HG03159 (cell line): ENCODE measurements around the gene FDX1.
A peak's percentile ranks its signal among the peaks of the same experiment; 100 is the strongest.

ENCODE experiments used
- ATAC-seq: cut with Tn5 transposase; IDR thresholded peaks from one replicate; pipeline ENCODE4 v1.9.1; 2021; ENCODE audit warnings: mild to moderate bottlenecking, moderate library complexity; ENCODE audit not compliant: unreplicated experiment

The FDX1 gene

GRCh38 chr11:110431051-110431672, 1.4 kb downstream of the FDX1 start:
- ATAC-seq, result no peak

DNA sequence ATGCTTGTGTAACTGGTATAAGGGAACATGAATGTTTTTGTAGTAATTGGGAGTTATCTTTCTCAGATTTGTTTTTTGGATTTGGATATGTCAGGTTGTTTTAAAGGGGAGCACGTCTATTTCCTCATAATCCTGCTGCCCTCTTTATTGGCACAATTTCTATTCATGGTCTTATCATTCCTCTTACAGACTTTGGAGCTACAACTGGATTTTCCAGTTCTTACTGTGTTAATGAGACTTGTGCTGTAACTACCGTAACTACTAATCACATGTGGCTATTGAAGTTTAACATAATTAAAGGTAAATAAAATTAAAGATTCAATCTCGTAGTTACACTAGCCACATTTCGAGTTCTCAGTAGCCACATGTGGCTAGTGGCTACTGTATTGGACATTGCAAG, 1.9 kb downstream of the FDX1 start:
- no peak for ATAC-seq

DNA sequence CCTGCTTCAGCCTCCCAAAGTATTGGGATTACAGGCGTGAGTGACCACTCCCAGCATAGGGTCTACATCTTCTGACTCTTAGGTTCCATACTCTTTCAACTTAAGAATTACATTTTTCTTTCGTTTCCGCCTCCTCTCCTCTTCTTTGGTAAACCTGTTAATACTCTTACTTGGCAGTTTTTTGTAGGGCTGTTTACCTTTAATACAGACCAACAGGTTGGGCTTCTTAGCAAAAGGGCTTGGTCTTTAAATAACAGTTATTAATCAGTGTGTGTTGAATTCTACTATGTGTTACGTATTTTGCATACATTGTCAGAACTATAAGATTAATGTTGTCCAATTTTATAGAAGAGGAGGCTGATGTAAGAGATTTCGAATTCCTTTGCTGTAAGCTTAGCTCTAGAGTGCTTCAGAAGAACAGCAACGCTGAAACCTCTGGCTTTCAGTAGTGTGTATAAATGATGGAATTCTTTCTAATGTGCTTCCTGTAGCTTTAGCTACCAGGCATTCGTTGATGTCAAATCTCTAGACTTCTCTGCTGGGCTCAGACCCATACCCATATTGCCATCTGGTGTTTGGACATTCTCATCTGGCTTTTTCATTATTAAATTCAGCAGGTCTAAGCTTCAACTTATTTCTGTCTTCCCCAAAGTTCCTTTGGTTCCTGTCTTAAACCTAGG, 3.1 kb downstream of the FDX1 start:
- ATAC-seq, result no peak

GRCh38 chr11:110433393-110434333, 3.9 kb downstream of the FDX1 start:
- no peak for ATAC-seq

GRCh38 chr11:110434952-110435779, 5.4 kb downstream of the FDX1 start:
- ATAC-seq, result peak; percentile 31

GRCh38 chr11:110435780-110436717, 6.3 kb downstream of the FDX1 start:
- peak; percentile 40 for ATAC-seq

- ATAC-seq, result no peak
These were observed 8.3 kb downstream of the FDX1 start for GRCh38 chr11:110438017-110438416.

DNA sequence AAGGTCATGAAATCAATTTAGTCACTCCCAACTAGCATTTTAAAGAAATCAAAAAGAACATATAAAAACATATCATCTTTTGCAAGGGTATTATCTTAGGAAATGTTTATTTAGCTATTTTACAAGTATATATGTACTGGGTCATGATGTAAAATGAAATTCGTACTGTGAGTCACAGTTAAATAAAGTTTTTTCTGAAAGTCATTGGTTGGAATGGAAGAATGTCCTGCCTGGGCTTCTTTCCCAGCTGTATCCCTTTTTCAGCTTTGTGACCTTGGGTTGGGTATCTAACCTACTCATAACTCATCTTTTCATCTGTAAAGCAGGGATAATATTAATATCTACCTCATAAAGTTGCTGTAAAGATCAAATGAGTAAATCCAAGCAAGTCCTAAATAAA, 15.7 kb downstream of the FDX1 start:
- ATAC-seq, result no peak

GRCh38 chr11:110446061-110446460, 16.3 kb downstream of the FDX1 start:
- ATAC-seq, result no peak

GRCh38 chr11:110446594-110446993, 16.8 kb downstream of the FDX1 start:
- ATAC-seq, result no peak

GRCh38 chr11:110447343-110447742, 17.6 kb downstream of the FDX1 start:
- no peak for ATAC-seq

DNA sequence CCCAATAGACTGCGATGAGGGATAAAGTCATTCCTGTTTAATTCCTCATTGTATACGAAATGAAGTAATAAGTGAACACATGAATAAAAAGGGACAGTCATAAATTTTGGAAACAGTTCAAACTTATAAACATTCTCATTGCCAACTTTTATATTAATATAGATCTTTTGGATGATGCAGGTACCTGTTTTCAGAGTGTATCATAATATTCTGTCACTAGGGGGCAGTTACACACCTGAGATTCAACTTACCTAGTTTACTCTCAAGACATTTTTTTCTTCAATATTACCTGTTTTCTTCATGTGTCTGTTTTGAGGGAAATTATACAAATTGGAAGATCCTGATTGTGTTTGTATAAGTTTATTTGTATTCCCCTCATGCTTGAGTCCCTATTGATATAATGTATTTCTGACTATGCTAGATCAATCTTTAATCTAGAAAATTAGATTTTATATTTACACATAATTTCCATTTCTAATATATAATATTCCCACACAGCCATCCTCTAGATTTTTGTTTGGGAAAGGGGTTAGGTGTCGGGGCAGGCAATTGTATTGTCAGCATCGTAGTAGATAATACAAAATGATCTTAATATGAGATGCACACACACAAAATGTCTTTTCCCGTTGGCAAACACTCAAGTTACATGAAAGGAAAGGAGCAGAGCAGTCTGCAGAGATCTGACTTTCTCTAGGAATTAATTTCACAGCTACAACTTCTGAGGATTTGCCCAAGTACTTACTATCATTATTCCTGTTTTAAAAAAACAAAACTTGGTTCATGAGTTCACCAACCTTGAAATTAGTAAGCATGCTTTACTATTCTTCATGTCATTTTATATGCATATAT, 18.4 kb downstream of the FDX1 start:
- no peak for ATAC-seq

- ATAC-seq, result no peak
These were observed 20.5 kb downstream of the FDX1 start for GRCh38 chr11:110450246-110450645.

DNA sequence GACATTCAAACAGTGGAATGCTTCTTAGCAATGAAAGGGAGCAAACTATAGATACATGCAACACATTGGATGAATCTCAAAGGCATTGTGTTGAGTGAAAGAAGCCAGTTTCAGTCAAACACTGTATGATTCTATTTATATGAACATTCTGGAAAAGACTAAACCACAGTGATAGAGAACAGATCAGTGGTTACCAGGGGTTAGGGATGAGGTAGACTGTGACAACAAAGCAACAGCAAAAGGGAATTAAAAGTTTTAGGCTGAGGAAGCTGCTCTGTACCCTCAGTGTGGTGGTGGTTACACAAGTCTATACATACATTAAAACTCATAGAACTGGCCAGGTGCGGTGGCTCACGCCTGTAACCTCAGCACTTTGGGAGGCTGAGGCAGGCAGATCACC, 23.0 kb downstream of the FDX1 start:
- no peak for ATAC-seq

GRCh38 chr11:110453684-110454354, 24.1 kb downstream of the FDX1 start:
- ATAC-seq, result peak; percentile 83

DNA sequence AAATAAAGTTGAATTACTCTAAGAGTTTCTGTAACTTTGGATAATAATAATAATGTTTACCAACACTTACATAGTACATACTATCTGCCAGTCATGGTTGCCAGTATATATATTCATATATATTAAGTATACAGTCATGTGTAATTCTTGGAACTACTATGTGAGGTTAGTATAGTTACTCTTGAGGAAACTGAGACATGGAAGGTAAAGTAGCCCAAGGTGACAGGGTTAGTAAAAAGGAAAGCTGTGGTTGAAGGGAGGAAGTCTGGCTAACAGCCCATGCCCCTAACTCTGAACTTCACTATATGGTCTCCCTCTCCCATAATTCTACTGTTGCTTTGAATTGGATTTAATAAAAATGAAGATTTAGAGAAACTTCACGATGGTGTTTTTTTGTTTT, 24.9 kb downstream of the FDX1 start:
- no peak for ATAC-seq

DNA sequence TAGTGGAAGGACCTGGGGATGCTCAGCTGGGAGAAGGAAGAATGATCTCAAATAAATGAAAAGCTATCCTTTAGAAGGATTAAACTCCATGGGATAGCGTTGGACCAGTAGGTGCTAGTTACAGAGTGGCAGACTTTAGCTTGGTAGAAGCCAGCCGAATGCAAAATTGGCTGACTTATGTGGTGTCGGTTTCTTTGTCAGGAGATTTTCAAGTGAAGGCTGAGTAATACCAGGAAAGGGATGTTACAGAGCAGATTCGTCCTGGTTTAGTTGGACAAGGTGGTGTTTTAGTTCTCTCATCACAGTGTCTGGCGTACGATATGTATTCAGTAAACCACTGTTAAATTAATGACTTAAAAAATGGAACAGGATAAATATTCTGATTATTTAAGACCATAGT, 26.0 kb downstream of the FDX1 start:
- ATAC-seq, result no peak

DNA sequence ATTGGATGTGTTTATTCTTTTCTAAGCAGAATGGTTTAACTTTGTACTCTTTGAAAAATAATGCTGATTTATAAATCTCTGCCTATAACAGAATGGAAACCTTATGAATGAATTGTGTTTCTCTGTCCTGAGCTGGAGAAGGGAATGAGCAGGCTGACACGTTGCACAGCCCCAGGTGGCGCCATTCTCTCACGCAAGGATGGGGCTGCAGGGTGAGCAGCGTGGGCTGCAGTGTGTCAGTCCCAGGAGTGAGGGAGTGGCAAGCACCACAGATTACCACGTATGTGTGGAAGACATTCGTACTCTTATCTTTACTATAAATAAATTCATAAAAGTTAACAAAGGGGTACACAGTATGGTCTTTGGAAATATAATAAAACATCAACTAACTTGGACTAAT, 33.4 kb downstream of the FDX1 start:
- ATAC-seq, result no peak
